HUES64 (cell line): ENCODE results near the gene TMPRSS3. TPM values are rescaled to one million over a fixed set of nuclear protein-coding genes. Genes with fewer than 3 reads are reported as not detected.

Experiments used
- H3K27ac ChIP-seq: 2 replicates; pipeline ENCODE4 v1.7.0; 2013; ENCODE audit warnings: low read depth, low read length, inconsistent platforms
- H3K27me3 ChIP-seq: 2 replicates; pipeline ENCODE4 v1.6.1; 2013; ENCODE audit warnings: mild to moderate bottlenecking, low read length; ENCODE audit not compliant: insufficient read depth
- H3K36me3 ChIP-seq: 2 replicates; pipeline ENCODE4 v1.6.1; 2013; ENCODE audit warnings: mild to moderate bottlenecking, low read length; ENCODE audit not compliant: insufficient read depth
- H3K4me1 ChIP-seq: 2 replicates; pipeline ENCODE4 v1.6.1; 2013; ENCODE audit warnings: mild to moderate bottlenecking, low read length, moderate library complexity; ENCODE audit not compliant: insufficient read depth
- H3K4me3 ChIP-seq: 2 replicates; pipeline ENCODE4 v1.5.1; 2013; ENCODE audit warnings: mild to moderate bottlenecking, low read length, moderate library complexity
- H3K9ac ChIP-seq: 2 replicates; pipeline ENCODE4 v1.6.1; 2013; ENCODE audit warnings: mild to moderate bottlenecking, low read depth, low read length
- H3K9me3 ChIP-seq: 2 replicates; pipeline ENCODE4 v1.6.1; 2013; ENCODE audit warnings: low read depth, low read length; ENCODE audit not compliant: insufficient read depth
- WGBS: fragments of 150-250, 120-280 bp; methylation state at CpG from one replicate; pipeline ENCODE4 v1.1.7; 2013; ENCODE audit warnings: missing lambda C conversion rate; 5-methylcytosine and 5-hydroxymethylcytosine counted together
- polyA plus RNA-seq, 2 experiments: library from polyadenylated mRNA; stranded (reverse); fragments of 50-300 nt; gene quantifications; one replicate each; pipeline ENCODE4 v1.2.3, GENCODE V29; 2013

TMPRSS3 gene
- polyA plus RNA-seq (2013, experiment 1 of 2), result not detected
- not detected for polyA plus RNA-seq (2013, experiment 2 of 2)

DNA sequence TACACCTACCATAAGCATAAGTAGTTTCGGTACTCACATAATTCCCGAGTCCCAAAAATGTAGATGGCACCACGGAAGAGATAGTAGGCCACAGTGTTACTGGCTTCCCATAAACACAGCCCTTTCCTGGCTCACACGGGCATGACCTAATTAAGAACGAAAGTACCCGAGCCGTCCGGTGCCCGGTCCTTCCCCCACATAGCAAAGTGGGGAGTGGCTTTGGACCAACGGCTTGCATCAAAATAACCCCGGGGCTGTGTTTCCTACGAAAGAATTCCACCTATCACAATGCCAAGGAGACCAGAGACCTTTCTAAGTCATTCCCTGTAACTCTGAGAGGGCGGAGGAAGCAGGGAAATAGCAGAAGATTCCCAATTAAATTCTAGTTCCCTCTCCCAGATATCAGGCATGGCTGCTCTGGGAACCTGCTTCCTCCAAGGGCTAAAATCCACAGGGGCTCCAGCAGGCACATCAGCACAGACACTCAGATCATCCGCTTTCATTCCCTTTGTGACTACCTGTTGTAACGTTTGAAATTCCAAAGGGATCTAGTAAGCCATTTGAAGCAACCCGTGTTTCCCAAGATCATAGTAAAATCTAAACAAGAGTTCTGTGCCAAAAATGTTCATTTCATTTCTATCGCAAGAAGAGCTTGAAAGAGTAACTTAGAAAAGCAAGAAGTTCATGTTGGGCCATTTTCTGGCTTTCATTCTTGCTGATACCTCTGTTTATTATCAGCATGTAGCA, at the start of gene TMPRSS3:
Gene TMPRSS3, minus strand, starts transcription at position 148 of the 747 bp plus-strand sequence. CDS start 635 bp downstream, outside the sequence.
- Histone ChIP-seq H3K4me1 (0 out of 2 replicates have a peak, but pooled peaks cover 6% of the 10 kb centered on the region), H3K9ac (no peak within 1 kb of the TSS)

DNA sequence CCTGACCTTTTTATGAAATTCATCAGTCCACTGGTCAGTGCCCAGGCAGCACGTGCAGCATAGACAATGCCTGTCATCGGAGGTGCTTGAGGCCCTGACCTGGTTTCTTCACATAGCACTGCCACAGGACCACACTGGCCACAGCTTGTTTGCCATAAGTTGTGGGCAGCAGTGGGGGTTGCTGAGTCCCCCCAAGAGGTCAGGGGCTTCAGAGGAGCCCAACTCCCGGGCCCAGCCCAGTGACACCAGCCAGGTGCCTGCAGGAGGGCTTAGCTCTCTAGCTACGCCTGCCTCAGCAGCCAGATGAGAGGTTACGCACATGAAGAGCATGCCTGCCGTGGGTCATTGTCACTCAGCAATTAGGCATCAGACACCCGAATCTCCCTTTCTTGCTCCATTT, 49.5 kb upstream of the TMPRSS3 start:
- Histone ChIP-seq H3K36me3 (no peaks in the 10 kb centered on the region), H3K9me3 (no peaks in the 10 kb centered on the region), H3K9ac (no peak overlapping the region), H3K27me3 (no peaks in the 10 kb centered on the region), H3K4me1 (no peaks in the 10 kb centered on the region), H3K4me3 (no peak overlapping the region), H3K27ac (no peak overlapping the region)
- WGBS, result 87% methylated on average over 7 of the region's 7 CpGs

More for the DNA sequence above, at the start of gene TMPRSS3:
- Histone ChIP-seq H3K4me3 (no peak within 1 kb of the TSS), H3K9me3 (no peaks in the 10 kb centered on the region), H3K27me3 (no peaks in the 10 kb centered on the region), H3K36me3 (no peaks in the 10 kb centered on the region), H3K27ac (no peak within 1 kb of the TSS)
- 88% methylated on average over 17 of the region's 17 CpGs for WGBS

DNA sequence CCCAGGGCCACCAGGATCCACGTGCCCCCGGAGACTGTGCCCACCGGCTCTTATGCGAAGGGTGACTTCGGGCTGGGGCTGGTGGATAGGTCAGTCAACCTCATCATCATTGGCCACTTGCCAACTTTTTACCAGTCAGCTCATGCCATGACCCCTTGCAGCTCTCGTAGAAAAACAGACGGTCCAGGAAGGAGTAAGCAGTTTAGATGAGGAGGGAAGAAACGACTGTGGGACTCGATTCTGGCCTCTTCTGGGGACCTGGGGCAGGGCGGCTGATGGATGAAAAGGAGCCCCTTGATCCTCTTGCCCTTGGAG, 48.9 kb upstream of the TMPRSS3 start:
- Histone ChIP-seq H3K9me3 (no peaks in the 10 kb centered on the region), H3K27me3 (no peaks in the 10 kb centered on the region), H3K36me3 (no peaks in the 10 kb centered on the region), H3K27ac (no peak overlapping the region), H3K9ac (no peak overlapping the region), H3K4me3 (no peak overlapping the region), H3K4me1 (no peaks in the 10 kb centered on the region)
- 94% methylated on average over 10 of the region's 10 CpGs for WGBS

DNA sequence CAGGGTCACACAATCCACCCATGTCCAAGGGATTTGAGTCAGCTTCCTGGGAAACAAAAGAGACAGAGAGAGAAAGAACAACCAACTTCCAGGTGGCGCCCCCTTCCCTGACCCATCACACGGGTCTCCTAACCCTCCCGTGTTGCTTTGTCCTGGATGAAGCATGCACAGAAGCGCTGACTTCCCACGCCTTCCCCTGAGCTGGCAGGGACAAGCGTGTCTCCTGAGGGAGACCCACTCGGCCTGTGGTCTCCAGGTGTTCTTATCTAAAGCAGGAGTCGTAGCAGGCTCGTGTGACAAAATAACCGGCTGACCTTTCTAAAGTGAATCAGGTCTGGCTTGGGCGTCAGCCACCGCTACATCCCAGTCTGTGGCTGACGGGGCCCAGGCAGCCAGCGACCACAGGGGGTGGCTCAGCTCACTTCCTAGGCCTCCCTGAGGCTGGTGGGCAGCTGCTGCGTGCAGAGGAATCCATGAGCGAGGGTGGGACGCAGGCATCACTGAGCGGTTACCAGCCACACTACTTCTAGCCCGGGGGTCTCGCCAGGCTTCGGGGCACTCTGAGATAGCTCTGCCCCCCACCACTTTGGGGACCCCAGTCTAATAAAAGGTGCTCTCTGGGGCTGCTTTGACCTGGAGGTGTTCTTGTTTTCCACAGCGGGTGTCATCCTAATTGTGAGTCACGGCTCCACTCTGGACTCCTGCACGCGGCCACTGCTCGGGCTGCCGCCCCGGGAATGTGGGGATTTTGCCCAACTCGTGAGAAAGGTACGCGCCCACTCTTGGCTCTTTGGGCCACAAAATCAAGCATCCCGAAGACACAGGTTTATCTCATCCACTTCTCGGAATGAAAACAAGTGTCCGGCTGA, 48.3 kb upstream of the TMPRSS3 start:
- Histone ChIP-seq H3K27ac (no peak overlapping the region), H3K4me1 (no peaks in the 10 kb centered on the region), H3K36me3 (no peaks in the 10 kb centered on the region), H3K4me3 (no peak overlapping the region), H3K27me3 (no peaks in the 10 kb centered on the region), H3K9ac (no peak overlapping the region), H3K9me3 (no peaks in the 10 kb centered on the region)
- 90% methylated on average over 34 of the region's 34 CpGs for WGBS

DNA sequence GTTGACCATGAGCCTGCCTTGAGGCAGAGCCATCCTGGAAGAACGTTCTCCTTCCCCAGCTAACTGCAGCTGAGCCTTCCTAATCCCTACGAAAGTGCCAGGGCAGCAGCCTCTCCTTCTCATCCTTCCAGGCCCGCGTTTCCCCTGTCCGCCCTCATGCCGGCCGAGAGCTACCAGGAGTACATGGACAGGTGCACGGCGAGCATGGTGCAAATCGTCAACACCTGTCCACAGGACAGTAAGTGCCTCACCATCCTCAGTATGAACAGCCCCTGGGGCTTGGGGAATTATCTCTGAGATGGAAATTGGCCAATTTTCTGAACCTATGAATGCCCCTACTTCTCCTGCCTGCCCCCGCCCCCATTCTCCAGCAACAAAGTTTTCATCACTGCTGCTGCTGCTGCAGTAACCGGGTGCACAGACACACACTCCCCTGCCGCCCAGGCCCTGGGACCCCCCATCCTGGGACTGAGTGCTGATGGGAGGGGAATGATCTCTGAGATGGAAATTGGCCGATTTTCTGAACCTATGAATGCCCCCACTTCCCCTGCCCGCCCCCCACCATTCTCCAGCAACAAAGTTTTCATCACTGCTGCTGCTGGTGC, 47.4 kb upstream of the TMPRSS3 start:
- no peak overlapping the region for H3K9ac ChIP-seq
- H3K27me3 ChIP-seq, result no peaks in the 10 kb centered on the region
- H3K9me3 ChIP-seq, result no peaks in the 10 kb centered on the region
- no peak overlapping the region for H3K4me3 ChIP-seq
- no peaks in the 10 kb centered on the region for H3K4me1 ChIP-seq
- 90% methylated on average over 15 of the region's 15 CpGs for WGBS
- no peak overlapping the region for H3K27ac ChIP-seq
- H3K36me3 ChIP-seq, result no peaks in the 10 kb centered on the region

DNA sequence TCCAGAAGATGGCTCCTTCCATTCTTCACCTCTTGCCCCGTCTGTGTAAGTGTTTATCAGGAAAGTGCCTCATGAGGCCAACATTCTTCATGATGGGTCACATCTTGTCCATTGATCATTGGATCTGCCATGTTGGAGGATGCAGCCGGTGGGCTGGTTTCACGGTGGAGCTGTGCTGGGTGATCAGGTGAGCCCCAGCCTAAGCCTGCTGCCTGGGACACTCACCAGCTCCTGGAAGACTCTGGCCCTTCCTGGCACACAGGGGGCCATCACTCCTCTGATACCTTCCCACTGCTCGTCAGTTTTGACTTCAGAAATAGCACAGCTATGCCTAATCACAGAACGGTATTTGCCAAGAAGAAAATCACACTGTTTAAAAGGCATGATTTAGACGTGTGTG, 46.1 kb upstream of the TMPRSS3 start:
- Histone ChIP-seq H3K9me3 (0 out of 2 replicates have a peak, but pooled peaks cover under 1% of the 10 kb centered on the region), H3K9ac (no peak overlapping the region), H3K4me3 (no peak overlapping the region), H3K27ac (no peak overlapping the region), H3K4me1 (no peaks in the 10 kb centered on the region), H3K27me3 (no peaks in the 10 kb centered on the region), H3K36me3 (no peaks in the 10 kb centered on the region)
- 86% methylated on average over 6 of the region's 6 CpGs for WGBS

DNA sequence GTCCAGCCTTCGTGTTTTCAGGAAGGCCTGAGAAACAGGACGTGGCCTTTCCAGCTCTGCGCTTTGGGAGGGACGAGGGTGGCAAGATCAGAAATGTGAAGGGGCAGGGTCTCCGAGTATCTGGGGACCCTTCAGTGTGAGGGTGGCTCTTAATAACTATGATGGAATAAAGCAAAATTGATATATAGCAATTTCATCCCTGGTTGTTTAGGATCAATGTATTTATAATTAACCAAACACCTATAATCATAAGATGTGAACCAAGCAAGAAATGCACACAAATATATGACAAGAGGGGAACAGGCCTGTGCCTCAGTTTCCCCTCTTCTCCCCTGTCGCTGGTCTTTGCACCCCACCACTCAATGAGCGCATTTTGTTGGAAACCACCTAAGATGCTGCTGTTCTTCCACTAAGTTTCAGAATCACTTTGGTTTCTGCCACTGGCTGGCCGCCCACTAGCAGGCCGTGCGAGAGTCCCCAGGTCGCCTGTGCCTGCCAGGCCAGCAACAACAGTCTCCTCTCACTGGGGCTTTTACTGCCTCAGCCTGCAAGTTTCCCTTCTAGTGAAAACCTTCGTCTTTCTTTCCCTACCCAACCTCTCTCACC, 44.4 kb upstream of the TMPRSS3 start:
- no peak overlapping the region for H3K9ac ChIP-seq
- no peaks in the 10 kb centered on the region for H3K27me3 ChIP-seq
- no peaks in the 10 kb centered on the region for H3K36me3 ChIP-seq
- H3K9me3 ChIP-seq, result 0 out of 2 replicates have a peak, but pooled peaks cover 3% of the 10 kb centered on the region
- H3K27ac ChIP-seq, result no peak overlapping the region
- 92% methylated on average over 12 of the region's 12 CpGs for WGBS
- no peak overlapping the region for H3K4me3 ChIP-seq
- no peaks in the 10 kb centered on the region for H3K4me1 ChIP-seq

DNA sequence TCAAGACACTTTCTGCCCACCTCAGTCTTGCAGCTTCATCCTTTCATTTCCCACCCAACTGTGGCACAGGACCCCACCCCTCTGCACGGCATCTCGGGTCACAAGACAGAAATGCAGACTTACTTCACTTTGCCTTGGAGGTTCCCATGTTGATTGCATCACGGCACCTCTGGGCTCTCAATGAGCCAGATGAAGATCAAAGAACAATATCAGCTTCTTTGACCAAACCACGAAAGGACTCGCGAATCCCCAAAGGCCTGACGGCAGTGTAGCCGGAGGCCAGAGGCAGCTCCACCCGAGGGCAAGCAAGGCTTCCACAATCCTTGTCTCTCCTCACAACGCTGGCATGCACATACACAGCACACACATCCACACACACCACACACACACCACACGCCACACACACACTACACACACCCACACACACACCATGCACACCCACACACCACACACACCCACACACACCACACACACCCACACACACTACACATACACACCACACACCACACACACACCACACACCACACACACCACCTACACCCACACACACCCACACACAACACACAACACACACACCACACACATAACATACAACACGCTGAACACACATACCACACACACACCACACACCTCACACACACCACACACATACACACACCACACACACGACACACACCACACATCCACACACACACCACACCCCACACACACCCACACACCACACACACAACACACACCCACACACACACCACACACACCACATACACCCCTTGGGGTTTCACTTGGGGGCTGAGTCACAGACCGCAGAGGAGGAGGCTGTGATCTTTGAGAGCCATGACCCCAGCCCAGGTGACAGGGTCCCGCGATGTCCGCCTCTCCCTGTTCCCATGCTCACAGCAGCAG, 43.7 kb upstream of the TMPRSS3 start:
- Histone ChIP-seq H3K4me1 (no peaks in the 10 kb centered on the region), H3K27ac (no peak overlapping the region), H3K9me3 (0 out of 2 replicates have a peak, but pooled peaks cover 3% of the 10 kb centered on the region), H3K4me3 (no peak overlapping the region), H3K36me3 (no peaks in the 10 kb centered on the region), H3K9ac (no peak overlapping the region), H3K27me3 (no peaks in the 10 kb centered on the region)
- 92% methylated on average over 17 of the region's 17 CpGs for WGBS

DNA sequence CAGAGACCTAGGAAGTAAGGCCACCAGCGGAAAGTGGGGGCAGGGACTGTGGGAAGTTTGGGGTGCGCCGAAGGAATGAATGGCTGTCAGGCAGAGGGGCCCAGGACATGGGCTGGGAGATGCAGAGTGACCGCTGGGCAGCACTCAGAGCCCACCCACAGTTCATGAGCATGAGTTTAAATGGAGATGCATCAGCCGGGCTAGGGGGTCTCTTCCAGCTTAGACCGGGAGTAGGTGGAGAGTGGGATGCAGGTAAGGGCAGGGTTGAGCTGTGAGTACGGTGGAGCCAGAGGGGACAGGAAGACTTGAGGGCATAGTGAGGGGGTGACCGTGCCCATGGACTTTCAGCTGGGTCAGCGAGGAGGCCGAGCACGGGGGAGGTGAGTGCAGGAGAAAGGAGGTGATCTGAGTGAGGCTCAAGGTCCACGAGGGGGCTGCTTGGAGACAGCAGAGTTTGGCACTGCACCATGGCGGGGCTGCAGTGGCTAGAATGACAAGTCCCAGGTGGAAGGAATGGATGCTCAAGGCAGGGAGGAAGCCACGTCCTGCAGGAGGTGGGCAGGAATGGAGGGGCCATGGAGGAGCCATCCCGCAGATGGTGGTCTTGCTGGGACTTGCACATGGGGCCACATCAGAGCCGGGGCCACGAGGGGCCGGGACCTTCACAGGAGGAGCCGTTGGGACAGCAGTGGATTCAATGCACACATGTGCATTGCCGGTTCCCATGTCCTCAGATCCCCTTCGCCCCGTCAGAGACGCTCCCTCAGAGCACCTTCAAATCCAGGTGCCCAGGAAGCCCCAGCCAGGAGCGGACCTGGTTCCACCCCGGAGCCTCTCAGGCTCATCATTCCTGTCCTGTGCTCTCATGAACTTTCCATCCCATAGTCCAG, 42.7 kb upstream of the TMPRSS3 start:
- Histone ChIP-seq H3K27me3 (no peaks in the 10 kb centered on the region), H3K9ac (no peak overlapping the region), H3K27ac (no peak overlapping the region), H3K9me3 (0 out of 2 replicates have a peak, but pooled peaks cover 3% of the 10 kb centered on the region), H3K4me3 (no peak overlapping the region), H3K36me3 (no peaks in the 10 kb centered on the region), H3K4me1 (no peaks in the 10 kb centered on the region)
- WGBS, result 84% methylated on average over 25 of the region's 25 CpGs
